GM23248 (cell line): Measurements from ENCODE around the gene PRR5. TPM values are rescaled to one million over a fixed set of nuclear protein-coding genes. Genes with fewer than 3 reads are reported as not detected.

Source experiments
- DNase-seq: peaks from one replicate; pipeline ENCODE4 v3.0.0-alpha.2; 2015
- H2AFZ ChIP-seq: fragments of 200-600 bp; sonication (generic); 2 replicates; pipeline ENCODE4 v1.6.1; 2016; ENCODE audit warnings: antibody characterized with exemption
- H3F3A ChIP-seq: fragments of 200-600 bp; sonication (generic); 2 replicates; pipeline ENCODE4 v1.6.1; 2016; ENCODE audit warnings: mild to moderate bottlenecking, antibody characterized with exemption, mixed run types; ENCODE audit not compliant: insufficient read depth
- H3K27ac ChIP-seq: fragments of 200-600 bp; sonication (generic); 2 replicates; pipeline ENCODE4 v1.5.1; 2016; ENCODE audit warnings: mild to moderate bottlenecking
- H3K27me3 ChIP-seq: fragments of 200-600 bp; sonication (generic); replicated peaks from 2 replicates; pipeline ENCODE4 v1.6.1; 2016; ENCODE audit warnings: mild to moderate bottlenecking; ENCODE audit not compliant: insufficient read depth
- H3K36me3 ChIP-seq: fragments of 200-600 bp; sonication (generic); 2 replicates; pipeline ENCODE4 v1.6.1; 2016; ENCODE audit warnings: low read depth, mild to moderate bottlenecking
- H3K4me1 ChIP-seq: fragments of 200-600 bp; sonication (generic); 2 replicates; pipeline ENCODE4 v1.6.1; 2016; ENCODE audit warnings: mild to moderate bottlenecking; ENCODE audit not compliant: insufficient read depth
- H3K4me2 ChIP-seq: fragments of 200-600 bp; sonication (generic); one replicate; pipeline ENCODE4 v1.6.1; 2016; ENCODE audit warnings: mild to moderate bottlenecking; ENCODE audit not compliant: unreplicated experiment
- H3K4me3 ChIP-seq: fragments of 200-600 bp; sonication (generic); 2 replicates; pipeline ENCODE4 v1.5.1; 2016; ENCODE audit warnings: mild to moderate bottlenecking
- H3K79me2 ChIP-seq: fragments of 200-600 bp; sonication (generic); 2 replicates; pipeline ENCODE4 v1.6.1; 2016; ENCODE audit warnings: mild to moderate bottlenecking; ENCODE audit not compliant: insufficient read depth
- H3K9ac ChIP-seq: fragments of 200-600 bp; sonication (generic); 2 replicates; pipeline ENCODE4 v1.6.1; 2016; ENCODE audit warnings: mild to moderate bottlenecking
- H3K9me2 ChIP-seq: fragments of 200-600 bp; sonication (generic); 2 replicates; pipeline ENCODE4 v1.6.1; 2016; ENCODE audit warnings: mixed run types, mild to moderate bottlenecking, moderate library complexity; ENCODE audit not compliant: insufficient read depth
- H3K9me3 ChIP-seq: fragments of 200-600 bp; sonication (generic); one replicate; pipeline ENCODE4 v1.6.1; 2017; ENCODE audit warnings: low read depth
- H4K20me1 ChIP-seq: fragments of 200-600 bp; sonication (generic); 2 replicates; pipeline ENCODE4 v1.6.0; 2016; ENCODE audit not compliant: insufficient read depth
- EZH2 ChIP-seq: fragments of 200-600 bp; sonication (generic); IDR thresholded peaks from 2 replicates; pipeline ENCODE4 v1.6.1; 2018; ENCODE audit warnings: antibody characterized with exemption, mild to moderate bottlenecking; ENCODE audit not compliant: insufficient read depth, poor library complexity, severe bottlenecking
- EZH2phosphoT487 ChIP-seq: fragments of 200-600 bp; sonication (generic); IDR thresholded peaks from 2 replicates; pipeline ENCODE4 v1.6.1; 2018; ENCODE audit warnings: antibody characterized with exemption, moderate library complexity, mild to moderate bottlenecking, low read depth; ENCODE audit not compliant: insufficient read depth
- WGBS, 2 experiments: methylation state at CpG; one replicate each; pipeline ENCODE4 v1.1.6; 2015 to 2017; ENCODE audit warnings: low lambda C conversion rate in 2 of 2, low coverage in 1 of 2; ENCODE audit errors: missing lambda C conversion rate in 2 of 2; 5-methylcytosine and 5-hydroxymethylcytosine counted together
- in situ Hi-C: fragments of 300-500 bp; cut with MboI; formaldehyde crosslinking; loops from 2 replicates; pipeline ENCODE4 v1.15.0; 2020
- polyA plus RNA-seq: library from polyadenylated mRNA; unstranded; fragments of >200 nt; fragmentation: Nextera tagmentation; extraction: Ambion mirVana; gene quantifications from 2 replicates; pipeline ENCODE4 v1.2.1, GENCODE V29; 2016
- total RNA-seq: library from RNA; depleted of rRNA; stranded (reverse); fragments of >200 nt; shearing (Covaris generic); gene quantifications from 2 replicates; pipeline ENCODE4 v1.2.3, GENCODE V29; 2014

Gene PRR5
- total and polyA plus RNA-seq, 2 experiments from 2014 or later: 18.9 to 20.0 TPM

- H3K9me2 ChIP-seq: no peaks in the 10 kb centered on the region
- no peaks in the 10 kb centered on the region for H3K27me3 ChIP-seq
- H4K20me1 ChIP-seq: no peaks in the 10 kb centered on the region
- no peak for TF ChIP-seq EZH2phosphoT487
- TF ChIP-seq EZH2: no peak
- H3K4me2 ChIP-seq: no peak overlapping the region
- H3F3A ChIP-seq: peaks cover 5% of the 10 kb centered on the region
- no peaks in the 10 kb centered on the region for H3K9me3 ChIP-seq
- H3K4me1 ChIP-seq: peaks cover 18% of the 10 kb centered on the region
- in situ Hi-C loops: no loop called here
- H2AFZ ChIP-seq: no peak overlapping the region
- no peaks in the 10 kb centered on the region for H3K36me3 ChIP-seq
- WGBS, 2 experiments: 78 to 93% methylated on average over 4 of the region's 4 CpGs
- H3K79me2 ChIP-seq: peaks cover 16% of the 10 kb centered on the region; the same call in 1 of the 2 replicates
- H3K9ac ChIP-seq: no peak overlapping the region
- DNase-seq: no peak
- no peak overlapping the region for H3K27ac ChIP-seq
- H3K4me3 ChIP-seq: no peak overlapping the region
Measured at GRCh38 chr22:44705022-44705297, 3.0 kb downstream of the PRR5 start.

- WGBS, 2 experiments: 84 to 86% methylated on average over 8 of the region's 8 CpGs
- Histone ChIP-seq H3K4me3 (no peak overlapping the region), H3F3A (no peaks in the 10 kb centered on the region), H3K4me1 (peaks cover 13% of the 10 kb centered on the region), H3K36me3 (no peaks in the 10 kb centered on the region), H3K9me3 (no peaks in the 10 kb centered on the region), H3K4me2 (no peak overlapping the region), H4K20me1 (no peaks in the 10 kb centered on the region), H3K79me2 (peaks cover 16% of the 10 kb centered on the region; the same call in 1 of the 2 replicates), H3K9me2 (no peaks in the 10 kb centered on the region), H3K27me3 (no peaks in the 10 kb centered on the region), H3K27ac (no peak overlapping the region), H2AFZ (no peak overlapping the region), H3K9ac (no peak overlapping the region)
- no peak for TF ChIP-seq EZH2phosphoT487
- TF ChIP-seq EZH2: no peak
- DNase-seq: no peak
- in situ Hi-C loops: no loop called here
Measured at GRCh38 chr22:44706488-44706887, 4.5 kb downstream of the PRR5 start.

- peaks cover 10% of the 10 kb centered on the region for H3K4me1 ChIP-seq
- peak overlapping the region; percentile 62 for H3K9ac ChIP-seq
- no peaks in the 10 kb centered on the region for H3F3A ChIP-seq
- TF ChIP-seq EZH2 (no peak), EZH2phosphoT487 (no peak)
- no peak overlapping the region for H3K4me2 ChIP-seq
- H3K4me3 ChIP-seq: no peak overlapping the region
- peaks cover 16% of the 10 kb centered on the region; the same call in 1 of the 2 replicates for H3K79me2 ChIP-seq
- in situ Hi-C loops: no loop called here
- WGBS, 2 experiments: 93 to 98% methylated on average over 7 to 10 of the region's 10 CpGs
- no peaks in the 10 kb centered on the region for H3K9me2 ChIP-seq
- H4K20me1 ChIP-seq: no peaks in the 10 kb centered on the region
- H3K27ac ChIP-seq: no peak overlapping the region
- no peak for DNase-seq
- H3K27me3 ChIP-seq: no peaks in the 10 kb centered on the region
- H3K36me3 ChIP-seq: no peaks in the 10 kb centered on the region
- no peak overlapping the region for H2AFZ ChIP-seq
- no peaks in the 10 kb centered on the region for H3K9me3 ChIP-seq
Measured at GRCh38 chr22:44707178-44707577, 5.2 kb downstream of the PRR5 start.

- in situ Hi-C loops: no loop called here
- Histone ChIP-seq H3K9me2 (no peaks in the 10 kb centered on the region), H3K27ac (no peak overlapping the region), H3K4me2 (no peak overlapping the region), H4K20me1 (no peaks in the 10 kb centered on the region), H3K9ac (peak overlapping the region; percentile 62), H3K36me3 (no peaks in the 10 kb centered on the region), H3F3A (no peaks in the 10 kb centered on the region), H3K4me3 (no peak overlapping the region), H3K4me1 (peaks cover 10% of the 10 kb centered on the region), H3K27me3 (no peaks in the 10 kb centered on the region), H3K79me2 (peaks cover 21% of the 10 kb centered on the region; the same call in 1 of the 2 replicates), H2AFZ (no peak overlapping the region), H3K9me3 (no peaks in the 10 kb centered on the region)
- no peak for TF ChIP-seq EZH2
- no peak for TF ChIP-seq EZH2phosphoT487
- DNase-seq: peak; percentile 84
- 66 to 74% methylated on average over 11 of the region's 11 CpGs for WGBS, 2 experiments
Measured at GRCh38 chr22:44707752-44708151, 5.7 kb downstream of the PRR5 start.

GRCh38 chr22:44709881-44710392 is 7.9 kb downstream of the PRR5 start:
- Histone ChIP-seq H4K20me1 (no peaks in the 10 kb centered on the region), H3K27me3 (no peaks in the 10 kb centered on the region)

More at GRCh38 chr22:44709881-44710392, 7.9 kb downstream of the PRR5 start:
- H3K27ac ChIP-seq: no peak overlapping the region
- H3K4me3 ChIP-seq: no peak overlapping the region
- no peaks in the 10 kb centered on the region for H3K9me3 ChIP-seq
- no peaks in the 10 kb centered on the region for H3K9me2 ChIP-seq
- H3K36me3 ChIP-seq: no peaks in the 10 kb centered on the region
- H3F3A ChIP-seq: no peaks in the 10 kb centered on the region
- no peak overlapping the region for H3K9ac ChIP-seq
- DNase-seq: no peak
- 87 to 88% methylated on average over 11 to 12 of the region's 12 CpGs for WGBS, 2 experiments
- H3K4me2 ChIP-seq: no peak overlapping the region
- TF ChIP-seq EZH2phosphoT487 (no peak), EZH2 (no peak)
- H3K79me2 ChIP-seq: peaks cover 13% of the 10 kb centered on the region; the same call in 1 of the 2 replicates
- no peak overlapping the region for H2AFZ ChIP-seq
- in situ Hi-C loops: no loop called here
- peaks cover 10% of the 10 kb centered on the region for H3K4me1 ChIP-seq
